HUES48 (cell line): ENCODE data around the gene HRH3.

ENCODE experiments used
- H3K27ac ChIP-seq: one replicate; pipeline ENCODE4 v1.7.0; 2013; ENCODE audit warnings: low read depth, low read length, inconsistent platforms
- H3K27me3 ChIP-seq: 2 replicates; pipeline ENCODE4 v1.6.1; 2013; ENCODE audit warnings: mild to moderate bottlenecking, low read length; ENCODE audit not compliant: control insufficient read depth, insufficient read depth
- H3K36me3 ChIP-seq: 2 replicates; pipeline ENCODE4 v1.6.1; 2013; ENCODE audit warnings: low read length; ENCODE audit not compliant: control insufficient read depth, insufficient read depth
- H3K4me1 ChIP-seq: 2 replicates; pipeline ENCODE4 v1.6.1; 2013; ENCODE audit warnings: mild to moderate bottlenecking, low read length; ENCODE audit not compliant: control insufficient read depth, insufficient read depth
- H3K4me3 ChIP-seq: 2 replicates; pipeline ENCODE4 v1.5.1; 2013; ENCODE audit warnings: mild to moderate bottlenecking, low read depth, low read length
- H3K9ac ChIP-seq: 2 replicates; pipeline ENCODE4 v1.6.1; 2013; ENCODE audit warnings: mild to moderate bottlenecking, low read depth, low read length, moderate library complexity
- H3K9me3 ChIP-seq: 2 replicates; pipeline ENCODE4 v1.6.1; 2013; ENCODE audit warnings: low read length; ENCODE audit not compliant: control insufficient read depth, insufficient read depth

Gene HRH3

GRCh38 chr20:62168890-62169435 lies 51.1 kb downstream of the HRH3 start:
- no peaks in the 10 kb centered on the region for H3K9me3 ChIP-seq
- H3K27ac ChIP-seq = no peak overlapping the region
- H3K36me3 ChIP-seq = peaks cover 66% of the 10 kb centered on the region
- no peaks in the 10 kb centered on the region for H3K4me1 ChIP-seq
- H3K9ac ChIP-seq = no peak overlapping the region
- no peaks in the 10 kb centered on the region for H3K27me3 ChIP-seq
- no peak overlapping the region for H3K4me3 ChIP-seq

- Histone ChIP-seq H3K4me3 (no peak overlapping the region), H3K9ac (no peak overlapping the region), H3K36me3 (peaks cover 68% of the 10 kb centered on the region)
Measured at GRCh38 chr20:62168061-62168460, 52.0 kb downstream of the HRH3 start.

GRCh38 chr20:62167474-62167873 lies 52.6 kb downstream of the HRH3 start:
- no peak overlapping the region for H3K4me3 ChIP-seq
- H3K9me3 ChIP-seq = no peaks in the 10 kb centered on the region
- no peak overlapping the region for H3K27ac ChIP-seq
- no peaks in the 10 kb centered on the region for H3K27me3 ChIP-seq
- no peaks in the 10 kb centered on the region for H3K4me1 ChIP-seq
- H3K9ac ChIP-seq = no peak overlapping the region
- peaks cover 70% of the 10 kb centered on the region for H3K36me3 ChIP-seq

More at GRCh38 chr20:62168061-62168460, 52.0 kb downstream of the HRH3 start:
- Histone ChIP-seq H3K9me3 (no peaks in the 10 kb centered on the region), H3K27ac (no peak overlapping the region), H3K4me1 (no peaks in the 10 kb centered on the region), H3K27me3 (no peaks in the 10 kb centered on the region)

GRCh38 chr20:62165762-62166399 lies 54.2 kb downstream of the HRH3 start:
- H3K27ac ChIP-seq = no peak overlapping the region
- no peak overlapping the region for H3K9ac ChIP-seq
- no peaks in the 10 kb centered on the region for H3K4me1 ChIP-seq
- H3K9me3 ChIP-seq = no peaks in the 10 kb centered on the region
- H3K27me3 ChIP-seq = no peaks in the 10 kb centered on the region
- peaks cover 81% of the 10 kb centered on the region for H3K36me3 ChIP-seq
- H3K4me3 ChIP-seq = no peak overlapping the region
